Measurements from ENCODE around the gene MYL6.

- TF ChIP-seq EZH2 (IDR thresholded peaks at IDR 0.05; ENCODE audit: insufficient read depth, poor library complexity, severe bottlenecking) = no peak
- TF ChIP-seq EZH2phosphoT487 (IDR thresholded peaks at IDR 0.05; ENCODE audit: insufficient read depth, low read depth) = no peak
Measured at GRCh38 chr12:56128670-56129205, 29.4 kb upstream of the MYL6 start.

Measured in GM23248 (cell line).